ENCODE results near the gene SCAND1.
A peak's percentile ranks its signal among the peaks of the same experiment; 100 is the strongest.
"Not testable (repeated sequence)": the region's sequence is repeated elsewhere in the genome, so short reads cannot be mapped to it uniquely, and the experiment has no call there.

SCAND1 gene

GRCh38 chr20:35956616-35957015 is 2.3 kb upstream of the SCAND1 start:
- DNase-seq, result no peak

GRCh38 chr20:35954907-35955251 is 577 bp upstream of the SCAND1 start:
- DNase-seq, result peak; percentile 40

DNA sequence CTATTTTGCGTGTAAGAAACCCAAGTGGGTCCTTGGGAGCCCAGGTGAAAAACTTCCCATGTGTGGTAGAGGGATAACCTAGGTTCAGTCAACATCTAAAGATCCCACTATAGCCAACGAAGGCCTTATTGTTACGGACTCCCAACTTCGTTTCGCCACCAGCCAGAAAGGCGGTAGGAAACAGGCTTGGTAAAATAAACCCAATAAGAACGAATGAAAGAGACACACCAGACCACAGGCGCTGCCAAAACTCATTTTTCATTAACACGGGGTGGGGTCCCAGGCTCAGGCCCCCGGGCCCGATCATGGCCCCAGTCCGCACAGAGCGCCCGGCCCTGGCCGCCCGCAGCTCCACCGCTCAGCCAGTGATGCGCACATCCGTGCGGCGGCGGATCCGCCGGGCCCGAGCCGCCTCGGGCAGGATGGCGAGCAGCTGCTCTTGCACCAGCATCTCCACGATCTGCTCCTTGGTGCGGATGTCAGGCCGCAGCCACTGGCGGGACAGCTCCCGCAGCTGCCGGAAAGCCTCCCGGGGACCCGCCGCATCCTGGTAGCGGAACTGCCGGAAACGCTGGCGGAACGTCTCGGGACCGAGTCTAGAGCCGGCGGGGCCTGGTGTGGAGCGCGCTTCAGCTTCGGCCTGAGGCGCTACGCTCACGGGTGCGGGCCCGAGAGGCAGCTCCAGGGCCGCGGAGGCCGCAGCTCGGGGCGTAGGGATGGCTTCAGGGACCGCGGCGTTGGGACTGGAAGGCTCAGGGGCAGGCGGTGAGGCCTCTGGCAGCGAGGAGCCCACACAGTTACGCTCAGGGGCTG is 709 bp downstream of the SCAND1 start:
- DNase-seq, result peak; percentile 4

- peak; percentile 2 for DNase-seq
Measured at GRCh38 chr20:35952480-35953386, 1.6 kb downstream of the SCAND1 start.

- not testable (repeated sequence) for DNase-seq
Measured at GRCh38 chr20:35952080-35952479, 2.2 kb downstream of the SCAND1 start.

- DNase-seq, result no peak
Measured at GRCh38 chr20:35950093-35950492, 4.2 kb downstream of the SCAND1 start.

DNA sequence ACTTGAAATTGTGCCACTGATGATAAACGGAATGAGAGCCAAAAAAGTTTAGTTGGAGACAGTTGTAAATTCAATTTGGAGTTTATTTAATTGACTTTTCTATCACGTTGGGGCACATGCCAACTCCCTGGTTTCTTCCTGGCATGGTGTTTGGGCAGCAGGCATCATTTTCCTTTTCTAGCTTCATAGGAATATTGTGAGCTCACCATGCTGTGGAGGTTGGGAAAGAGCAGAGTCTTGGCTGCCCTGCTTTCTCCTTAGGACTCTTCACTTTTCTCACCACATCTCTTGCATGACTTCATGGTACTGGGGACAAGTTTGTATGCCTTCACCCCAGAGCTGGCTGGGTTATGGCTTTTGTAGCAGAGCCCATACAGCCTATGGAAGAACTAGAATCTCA is 6.4 kb downstream of the SCAND1 start:
- DNase-seq, result no peak

DNA sequence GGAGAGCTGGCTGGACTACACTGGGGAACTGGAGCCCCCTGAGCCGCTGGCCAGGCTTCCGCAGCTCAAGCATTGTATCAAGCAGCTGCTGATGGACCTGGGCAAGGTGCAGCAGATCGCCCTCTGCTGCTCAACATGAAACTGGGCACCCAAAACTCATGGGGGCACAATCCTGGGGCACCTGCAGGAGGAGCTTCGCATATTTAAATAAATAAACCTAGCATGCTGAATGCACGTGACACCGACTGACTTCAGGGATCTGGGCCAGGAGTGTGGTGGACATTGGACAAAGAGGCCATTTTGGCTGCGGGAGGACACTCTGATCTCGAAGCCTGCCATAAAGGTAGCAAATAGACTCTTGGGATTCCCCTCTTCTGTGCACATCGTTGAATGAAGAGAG is 6.8 kb downstream of the SCAND1 start:
- DNase-seq, result peak; percentile 11

GRCh38 chr20:35942243-35942642 is 12.1 kb downstream of the SCAND1 start:
- no peak for DNase-seq

DNA sequence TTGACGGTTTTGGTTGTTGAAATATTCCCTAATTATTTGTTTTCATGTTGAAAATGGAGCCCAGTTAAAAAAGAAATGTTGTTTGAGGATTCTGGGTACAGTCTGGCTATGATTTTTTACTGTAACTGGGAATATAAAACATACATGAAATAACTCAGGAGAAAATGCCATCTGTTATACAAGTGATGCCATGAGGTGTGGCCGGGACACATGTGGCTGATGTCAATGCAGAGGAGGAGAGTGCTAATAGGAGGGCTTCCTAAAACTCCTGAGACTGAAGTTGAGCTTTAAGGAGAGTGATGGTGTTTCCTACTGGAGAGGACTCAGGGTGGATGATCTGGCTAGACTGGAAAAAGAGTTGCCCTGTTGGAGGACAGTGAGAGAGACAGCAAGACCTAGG is 12.7 kb downstream of the SCAND1 start:
- no peak for DNase-seq

DNA sequence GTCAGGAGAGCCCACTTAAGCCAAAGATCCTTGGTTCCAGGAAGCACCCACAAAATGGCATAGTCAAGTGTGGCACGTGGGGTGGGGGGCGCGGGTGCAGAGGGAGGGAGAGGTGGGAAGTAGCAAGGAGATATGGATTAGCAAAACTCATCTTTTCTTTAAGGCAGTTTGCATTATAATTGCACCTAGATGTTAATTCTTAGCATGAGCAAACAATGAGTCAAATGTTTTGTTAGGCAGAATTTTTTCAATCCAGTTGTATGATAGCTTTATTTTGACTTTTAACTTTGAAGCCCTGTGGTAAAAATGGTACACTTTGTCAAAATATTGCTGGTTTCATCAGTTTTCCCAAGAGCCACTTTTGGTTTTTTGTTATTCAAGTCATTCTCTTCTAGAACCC is 15.0 kb downstream of the SCAND1 start:
- no peak for DNase-seq

DNA sequence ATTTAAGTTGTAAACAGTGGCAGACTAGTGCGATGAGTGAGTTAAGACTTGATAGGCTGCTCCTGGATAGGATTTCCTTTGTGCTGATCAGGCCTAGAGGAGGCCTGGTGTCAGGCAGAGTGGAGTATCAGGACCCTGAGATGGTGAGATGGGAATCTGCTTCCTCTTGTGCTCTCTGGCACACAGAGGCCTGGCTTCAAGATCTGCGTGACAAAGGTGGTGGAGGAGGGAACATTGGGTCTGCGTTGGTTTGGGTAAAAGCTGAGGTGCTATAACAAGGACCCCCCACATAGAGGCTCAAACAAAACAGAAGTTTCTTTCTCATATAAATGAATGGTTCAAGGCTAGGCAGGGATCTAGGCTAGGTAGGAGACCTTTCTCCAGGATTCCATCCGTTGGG is 20.3 kb downstream of the SCAND1 start:
- no peak for DNase-seq

GRCh38 chr20:35929301-35929700 is 25.0 kb downstream of the SCAND1 start:
- DNase-seq, result no peak

DNA sequence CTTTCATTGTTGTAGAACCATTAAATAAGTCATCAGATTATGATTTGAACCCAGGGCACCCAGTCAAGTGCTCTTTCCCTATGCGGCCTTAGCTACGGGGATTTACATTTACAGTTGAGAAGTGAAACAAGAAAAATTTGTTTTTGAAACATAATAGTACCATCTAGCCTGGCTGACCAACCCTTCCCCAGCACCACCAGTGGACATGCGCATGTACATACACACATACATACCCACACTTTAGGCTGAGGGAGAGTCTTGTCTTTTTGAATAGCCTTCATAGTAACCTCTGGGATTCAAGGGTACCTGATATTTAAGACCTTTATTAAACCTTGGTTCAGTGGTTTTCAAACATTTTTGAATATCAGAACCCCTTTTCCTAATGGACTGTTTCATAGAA is 33.8 kb downstream of the SCAND1 start:
- DNase-seq, result no peak

- DNase-seq, result no peak
Measured at GRCh38 chr20:35918021-35918420, 36.3 kb downstream of the SCAND1 start.

GRCh38 chr20:35917077-35917476 is 37.2 kb downstream of the SCAND1 start:
- no peak for DNase-seq

- DNase-seq, result no peak
Measured at GRCh38 chr20:35912881-35913280, 41.4 kb downstream of the SCAND1 start.

- DNase-seq, result no peak
Measured at GRCh38 chr20:35910254-35910653, 44.0 kb downstream of the SCAND1 start.

- no peak for DNase-seq
Measured at GRCh38 chr20:35909796-35910195, 44.5 kb downstream of the SCAND1 start.

- DNase-seq, result no peak
Measured at GRCh38 chr20:35909176-35909575, 45.1 kb downstream of the SCAND1 start.

- no peak for DNase-seq
Measured at GRCh38 chr20:35908007-35908406, 46.3 kb downstream of the SCAND1 start.

DNA sequence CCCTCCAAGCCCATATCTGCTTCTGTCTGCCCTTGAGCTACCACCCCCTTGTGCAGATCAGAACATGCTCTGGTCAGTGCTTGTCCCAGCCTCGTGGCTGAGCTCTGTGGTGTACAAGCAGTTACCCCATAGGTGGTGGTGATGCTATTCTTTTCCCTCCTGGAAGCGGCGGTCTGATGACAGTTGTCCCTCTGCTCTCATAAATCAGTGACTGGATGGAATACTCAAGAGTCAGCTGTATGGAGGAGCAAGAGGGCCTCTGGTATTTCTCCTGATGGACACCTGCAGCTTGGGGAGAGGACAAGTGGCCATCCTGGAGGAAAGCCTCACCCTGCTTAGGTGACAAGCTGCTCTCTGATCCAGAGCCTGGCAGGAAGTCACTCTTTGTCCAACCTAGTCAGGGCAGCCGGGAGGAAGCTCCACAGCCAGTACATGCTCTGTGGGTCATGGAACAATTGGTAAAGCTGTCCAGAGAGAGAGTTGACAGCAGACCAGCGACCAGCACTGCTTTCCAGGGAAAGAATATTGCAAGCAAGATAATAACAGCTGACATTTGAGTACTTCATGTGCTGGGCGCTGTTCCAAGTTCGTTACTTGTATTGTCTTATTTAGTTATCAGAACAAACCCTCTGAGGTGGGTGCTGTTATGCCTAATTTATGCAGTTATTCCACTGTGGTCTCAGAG is 47.1 kb downstream of the SCAND1 start:
- peak; percentile 66 for DNase-seq

DNA sequence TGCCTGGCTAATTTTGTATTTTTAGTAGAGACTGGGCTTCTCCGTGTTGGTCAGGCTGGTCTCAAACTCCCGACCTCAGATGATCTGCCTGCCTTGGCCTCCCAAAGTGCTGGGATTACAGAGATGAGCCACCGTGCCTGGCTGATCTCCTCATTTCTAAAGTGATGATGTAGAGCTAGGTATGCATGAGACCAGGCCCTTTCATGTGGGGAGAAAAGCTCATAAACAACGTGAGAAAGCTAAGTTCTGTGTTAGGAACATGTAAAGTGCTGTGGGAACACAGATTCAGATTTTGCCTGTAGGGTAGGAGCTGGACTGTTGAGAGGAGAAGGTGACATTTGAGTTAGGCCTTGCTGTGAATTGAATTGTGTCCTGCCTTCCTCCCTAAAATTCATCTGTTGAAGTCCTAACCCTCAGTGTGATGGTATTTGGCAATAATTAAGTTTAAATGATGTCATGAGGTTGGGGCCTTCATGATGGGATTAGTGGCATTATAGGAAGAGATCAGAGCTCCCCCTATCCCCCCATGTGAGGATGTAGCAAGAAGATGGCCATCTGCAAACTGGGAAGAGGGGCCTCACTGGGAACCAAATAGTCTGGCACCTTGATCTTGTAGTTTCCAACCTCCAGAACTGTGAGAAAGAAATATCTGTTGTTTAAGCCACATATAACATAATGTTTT is 49.2 kb downstream of the SCAND1 start:
- DNase-seq, result no peak
